ENCODE measurements around the gene ARID1B.

DNA sequence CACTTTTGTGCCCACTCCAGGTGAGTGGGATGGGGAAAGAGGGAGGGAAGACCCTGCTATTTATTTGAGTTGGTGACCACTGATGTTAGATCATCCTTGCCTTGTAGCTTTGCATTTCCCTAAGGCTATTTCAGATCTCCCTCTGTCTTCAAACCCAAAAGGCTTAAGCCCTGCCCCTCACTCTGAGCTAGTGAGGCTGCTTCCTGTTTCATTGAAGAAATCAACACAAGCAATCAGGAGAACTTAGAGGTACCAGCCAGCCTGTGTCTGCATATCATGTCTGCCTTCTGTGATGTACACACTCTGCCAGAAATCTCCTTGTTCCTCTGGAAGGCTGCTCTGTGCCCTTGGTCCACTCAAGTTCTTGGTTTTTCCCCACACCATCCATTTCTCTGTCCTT lies 135.3 kb downstream of the ARID1B start:
- TF ChIP-seq, protein P1, sequence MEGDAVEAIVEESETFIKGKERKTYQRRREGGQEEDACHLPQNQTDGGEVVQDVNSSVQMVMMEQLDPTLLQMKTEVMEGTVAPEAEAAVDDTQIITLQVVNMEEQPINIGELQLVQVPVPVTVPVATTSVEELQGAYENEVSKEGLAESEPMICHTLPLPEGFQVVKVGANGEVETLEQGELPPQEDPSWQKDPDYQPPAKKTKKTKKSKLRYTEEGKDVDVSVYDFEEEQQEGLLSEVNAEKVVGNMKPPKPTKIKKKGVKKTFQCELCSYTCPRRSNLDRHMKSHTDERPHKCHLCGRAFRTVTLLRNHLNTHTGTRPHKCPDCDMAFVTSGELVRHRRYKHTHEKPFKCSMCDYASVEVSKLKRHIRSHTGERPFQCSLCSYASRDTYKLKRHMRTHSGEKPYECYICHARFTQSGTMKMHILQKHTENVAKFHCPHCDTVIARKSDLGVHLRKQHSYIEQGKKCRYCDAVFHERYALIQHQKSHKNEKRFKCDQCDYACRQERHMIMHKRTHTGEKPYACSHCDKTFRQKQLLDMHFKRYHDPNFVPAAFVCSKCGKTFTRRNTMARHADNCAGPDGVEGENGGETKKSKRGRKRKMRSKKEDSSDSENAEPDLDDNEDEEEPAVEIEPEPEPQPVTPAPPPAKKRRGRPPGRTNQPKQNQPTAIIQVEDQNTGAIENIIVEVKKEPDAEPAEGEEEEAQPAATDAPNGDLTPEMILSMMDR (IDR thresholded peaks at IDR 0.05; ENCODE audit: poor library complexity): no peak
- TF ChIP-seq EZH2 (IDR thresholded peaks at IDR 0.05; ENCODE audit: borderline replicate concordance) (no peak), EZH2phosphoT487 (IDR thresholded peaks at IDR 0.05; ENCODE audit: low read depth, severe bottlenecking, unreplicated experiment) (no peak)
